ENCODE results near the gene FGR.

DNA sequence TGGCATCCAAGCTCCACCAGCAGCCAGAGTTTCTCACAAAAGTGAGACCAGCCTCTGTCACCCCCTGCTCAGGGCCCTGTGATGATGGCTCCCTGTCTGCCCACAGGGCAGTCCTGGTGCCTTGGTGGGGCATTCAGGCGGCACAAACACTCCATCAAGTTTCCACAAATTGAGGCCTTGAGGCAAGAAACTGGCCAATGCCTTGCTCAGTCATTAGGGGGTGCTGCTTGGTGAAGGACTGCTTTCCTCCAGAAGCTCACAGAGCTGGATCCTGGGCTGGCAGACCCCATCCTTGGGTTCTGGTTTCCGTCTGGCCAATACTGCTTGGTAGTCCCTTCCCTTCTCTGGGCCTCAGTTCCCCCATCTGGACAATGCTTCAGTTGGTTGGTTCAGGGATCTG is 18.5 kb downstream of the FGR start:
- TF ChIP-seq EZH2 (IDR thresholded peaks at IDR 0.05; ENCODE audit: insufficient read depth, poor library complexity, severe bottlenecking), result no peak
- TF ChIP-seq EZH2phosphoT487 (IDR thresholded peaks at IDR 0.05; ENCODE audit: insufficient read depth, low read depth), result no peak

Measured in GM23248 (cell line).